ENCODE results near the gene CELF4. TPM values are rescaled to one million over a fixed set of nuclear protein-coding genes. Genes with fewer than 3 reads are reported as not detected.

CELF4 gene
- total RNA-seq, 1 experiment from 2014 or later = not detected

DNA sequence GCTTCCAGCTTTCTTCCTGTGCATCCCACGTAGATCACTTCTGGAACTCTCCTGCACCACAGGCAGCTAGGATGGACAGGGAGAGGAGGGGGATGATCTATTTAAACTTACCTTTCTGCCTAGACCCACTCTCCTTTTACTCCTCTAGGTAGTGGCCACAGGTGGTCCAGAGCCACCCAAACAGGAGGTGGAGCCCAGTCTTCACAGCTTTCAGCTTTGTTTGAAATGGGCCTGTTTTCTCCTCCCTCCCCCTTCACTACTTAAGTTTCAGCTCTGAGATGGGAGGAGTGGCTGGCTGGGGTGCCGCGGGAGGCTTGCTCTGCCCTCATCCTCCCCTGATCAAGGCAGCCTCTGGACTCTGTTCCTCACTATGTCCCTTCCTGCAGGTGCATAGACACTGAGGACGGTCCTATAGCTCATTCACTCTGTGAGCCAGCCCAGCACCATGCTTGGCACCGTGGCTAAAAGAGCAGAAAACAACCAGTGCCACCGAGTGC lies 12.6 kb upstream of the CELF4 start:
- in situ Hi-C loops (cut with HindIII; ENCODE audit: low pct_unique_long_range_greater_than_20kb, low sequenced_read_pairs) (no loop called here), intact Hi-C loops (cut with micrococcal nuclease; ENCODE audit: unreplicated experiment) (no loop called here)
- POLR2A ChIA-PET = no interaction called here
- Histone ChIP-seq H3K4me3 (ENCODE audit: low read depth in 2 of 2, low read length in 2 of 2) (no peak overlapping the region), H3K4me1 (ENCODE audit: control insufficient read depth, insufficient read depth, low read length) (no peaks in the 10 kb centered on the region), H3K27ac (ENCODE audit: low read length) (no peak overlapping the region), H3K9me3 (ENCODE audit: control insufficient read depth, insufficient read depth, low read depth, low read length) (no peaks in the 10 kb centered on the region), H3K27me3 (ENCODE audit: control insufficient read depth, insufficient read depth, low read length) (peaks cover 3% of the 10 kb centered on the region; the same call in 1 of the 2 replicates), H3K36me3 (ENCODE audit: control insufficient read depth, insufficient read depth, low read length) (no peaks in the 10 kb centered on the region)
- ATAC-seq (no peak), DNase-seq (ENCODE audit: low read depth, low spot score) (no peak)
- CTCF ChIA-PET = no interaction called here
- TF ChIP-seq, protein P1, sequence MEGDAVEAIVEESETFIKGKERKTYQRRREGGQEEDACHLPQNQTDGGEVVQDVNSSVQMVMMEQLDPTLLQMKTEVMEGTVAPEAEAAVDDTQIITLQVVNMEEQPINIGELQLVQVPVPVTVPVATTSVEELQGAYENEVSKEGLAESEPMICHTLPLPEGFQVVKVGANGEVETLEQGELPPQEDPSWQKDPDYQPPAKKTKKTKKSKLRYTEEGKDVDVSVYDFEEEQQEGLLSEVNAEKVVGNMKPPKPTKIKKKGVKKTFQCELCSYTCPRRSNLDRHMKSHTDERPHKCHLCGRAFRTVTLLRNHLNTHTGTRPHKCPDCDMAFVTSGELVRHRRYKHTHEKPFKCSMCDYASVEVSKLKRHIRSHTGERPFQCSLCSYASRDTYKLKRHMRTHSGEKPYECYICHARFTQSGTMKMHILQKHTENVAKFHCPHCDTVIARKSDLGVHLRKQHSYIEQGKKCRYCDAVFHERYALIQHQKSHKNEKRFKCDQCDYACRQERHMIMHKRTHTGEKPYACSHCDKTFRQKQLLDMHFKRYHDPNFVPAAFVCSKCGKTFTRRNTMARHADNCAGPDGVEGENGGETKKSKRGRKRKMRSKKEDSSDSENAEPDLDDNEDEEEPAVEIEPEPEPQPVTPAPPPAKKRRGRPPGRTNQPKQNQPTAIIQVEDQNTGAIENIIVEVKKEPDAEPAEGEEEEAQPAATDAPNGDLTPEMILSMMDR (IDR thresholded peaks at IDR 0.05) = no peak
- no peak for TF ChIP-seq TCF7L2 (IDR thresholded peaks at IDR 0.05; ENCODE audit: low read depth, low read length)
- TF ChIP-seq, protein P2, sequence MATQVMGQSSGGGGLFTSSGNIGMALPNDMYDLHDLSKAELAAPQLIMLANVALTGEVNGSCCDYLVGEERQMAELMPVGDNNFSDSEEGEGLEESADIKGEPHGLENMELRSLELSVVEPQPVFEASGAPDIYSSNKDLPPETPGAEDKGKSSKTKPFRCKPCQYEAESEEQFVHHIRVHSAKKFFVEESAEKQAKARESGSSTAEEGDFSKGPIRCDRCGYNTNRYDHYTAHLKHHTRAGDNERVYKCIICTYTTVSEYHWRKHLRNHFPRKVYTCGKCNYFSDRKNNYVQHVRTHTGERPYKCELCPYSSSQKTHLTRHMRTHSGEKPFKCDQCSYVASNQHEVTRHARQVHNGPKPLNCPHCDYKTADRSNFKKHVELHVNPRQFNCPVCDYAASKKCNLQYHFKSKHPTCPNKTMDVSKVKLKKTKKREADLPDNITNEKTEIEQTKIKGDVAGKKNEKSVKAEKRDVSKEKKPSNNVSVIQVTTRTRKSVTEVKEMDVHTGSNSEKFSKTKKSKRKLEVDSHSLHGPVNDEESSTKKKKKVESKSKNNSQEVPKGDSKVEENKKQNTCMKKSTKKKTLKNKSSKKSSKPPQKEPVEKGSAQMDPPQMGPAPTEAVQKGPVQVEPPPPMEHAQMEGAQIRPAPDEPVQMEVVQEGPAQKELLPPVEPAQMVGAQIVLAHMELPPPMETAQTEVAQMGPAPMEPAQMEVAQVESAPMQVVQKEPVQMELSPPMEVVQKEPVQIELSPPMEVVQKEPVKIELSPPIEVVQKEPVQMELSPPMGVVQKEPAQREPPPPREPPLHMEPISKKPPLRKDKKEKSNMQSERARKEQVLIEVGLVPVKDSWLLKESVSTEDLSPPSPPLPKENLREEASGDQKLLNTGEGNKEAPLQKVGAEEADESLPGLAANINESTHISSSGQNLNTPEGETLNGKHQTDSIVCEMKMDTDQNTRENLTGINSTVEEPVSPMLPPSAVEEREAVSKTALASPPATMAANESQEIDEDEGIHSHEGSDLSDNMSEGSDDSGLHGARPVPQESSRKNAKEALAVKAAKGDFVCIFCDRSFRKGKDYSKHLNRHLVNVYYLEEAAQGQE (IDR thresholded peaks at IDR 0.05; ENCODE audit: insufficient read depth in 1 of 2, low read depth in 2 of 2, low read length in 1 of 2) = no peak
- no peak for TF ChIP-seq POLR2AphosphoS5 (IDR thresholded peaks at IDR 0.05; ENCODE audit: low read depth, low read length)
- TF ChIP-seq SIN3A (IDR thresholded peaks at IDR 0.05; ENCODE audit: borderline replicate concordance, insufficient read depth, low read depth, low read length) = no peak
- no TSS peak for BruUV-seq (replicated peaks)

DNA sequence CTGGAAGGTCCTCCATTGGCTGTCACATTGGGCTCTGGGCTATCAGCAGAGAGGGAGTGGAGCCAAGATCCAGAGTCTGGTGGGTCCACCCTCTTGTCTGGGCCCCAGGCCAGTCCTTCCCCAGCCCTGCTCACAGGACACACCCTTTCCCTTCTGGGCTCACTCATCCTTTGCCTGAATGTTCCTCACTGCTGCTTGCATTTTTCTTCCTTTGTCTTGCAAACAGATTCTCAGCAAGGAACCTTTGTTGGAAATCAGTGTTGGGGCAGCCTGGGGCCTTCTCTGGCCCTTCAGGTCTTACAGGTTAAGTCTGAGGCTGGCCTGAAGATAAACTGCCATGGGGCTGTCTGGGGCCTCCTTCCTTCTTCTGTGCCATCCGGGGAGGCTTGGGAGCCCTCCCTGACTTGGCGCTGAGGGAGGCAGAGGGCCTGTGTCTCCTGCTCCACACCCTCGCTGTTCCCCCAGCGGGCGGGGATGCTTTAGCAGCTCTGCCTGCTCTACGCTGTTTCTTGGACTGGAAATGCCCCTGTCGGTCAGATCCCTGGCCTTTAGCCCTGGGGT lies 11.5 kb upstream of the CELF4 start:
- no peak for DNase-seq (ENCODE audit: low read depth, low spot score)
- CTCF ChIA-PET = no interaction called here
- H3K4me1 ChIP-seq (ENCODE audit: control insufficient read depth, insufficient read depth, low read length) = no peaks in the 10 kb centered on the region
- POLR2A ChIA-PET = no interaction called here
- in situ Hi-C loops (cut with HindIII; ENCODE audit: low pct_unique_long_range_greater_than_20kb, low sequenced_read_pairs) (no loop called here), intact Hi-C loops (cut with micrococcal nuclease; ENCODE audit: unreplicated experiment) (no loop called here)
- no peak overlapping the region for H3K27ac ChIP-seq (ENCODE audit: low read length)
- no peak overlapping the region for H3K4me3 ChIP-seq (ENCODE audit: low read depth in 2 of 2, low read length in 2 of 2)
- no peak for ATAC-seq
- no peaks in the 10 kb centered on the region for H3K9me3 ChIP-seq (ENCODE audit: control insufficient read depth, insufficient read depth, low read depth, low read length)
- no peaks in the 10 kb centered on the region for H3K36me3 ChIP-seq (ENCODE audit: control insufficient read depth, insufficient read depth, low read length)
- peaks cover 3% of the 10 kb centered on the region; the same call in 1 of the 2 replicates for H3K27me3 ChIP-seq (ENCODE audit: control insufficient read depth, insufficient read depth, low read length)
- no TSS peak for BruUV-seq (replicated peaks)
- TF ChIP-seq TCF7L2 (IDR thresholded peaks at IDR 0.05; ENCODE audit: low read depth, low read length) = no peak
- TF ChIP-seq, protein P2 (IDR thresholded peaks at IDR 0.05; ENCODE audit: insufficient read depth in 1 of 2, low read depth in 2 of 2, low read length in 1 of 2) = no peak
- TF ChIP-seq, protein P1 (IDR thresholded peaks at IDR 0.05) = no peak
- TF ChIP-seq POLR2AphosphoS5 (IDR thresholded peaks at IDR 0.05; ENCODE audit: low read depth, low read length) = no peak
- TF ChIP-seq SIN3A (IDR thresholded peaks at IDR 0.05; ENCODE audit: borderline replicate concordance, insufficient read depth, low read depth, low read length) = no peak
